ENCODE results near the gene PSMA1.

Gene PSMA1

DNA sequence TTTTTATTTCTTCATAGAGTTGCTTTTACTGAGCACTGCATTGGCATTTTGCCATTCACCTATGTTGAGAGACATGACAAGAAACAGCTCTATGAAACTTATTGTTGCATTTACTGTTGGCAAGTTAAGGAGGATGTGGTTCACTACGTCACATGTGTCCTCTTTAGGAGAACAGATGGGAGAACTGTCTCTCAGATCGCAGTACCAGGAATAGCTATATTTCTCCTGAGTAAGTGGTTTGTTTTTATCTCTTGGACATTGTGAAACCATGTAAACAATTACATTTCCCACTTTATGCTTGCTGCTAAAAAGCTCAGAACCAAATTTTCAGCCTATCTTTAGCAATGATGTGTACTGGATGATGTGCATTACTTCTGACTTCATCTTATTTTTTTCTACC lies 34.8 kb upstream of the PSMA1 start:
- no peak overlapping the region for H3K4me3 ChIP-seq (ENCODE audit: low read depth, low read length)
- no peak for DNase-seq (ENCODE audit: low read depth)
- no peak for TF ChIP-seq CTCF (IDR thresholded peaks at IDR 0.05; ENCODE audit: low read depth, low read length, missing control alignments)
- in situ Hi-C loops (cut with HindIII; ENCODE audit: low sequenced_read_pairs): no loop called here

GRCh38 chr11:14552089-14552488 lies 31.9 kb upstream of the PSMA1 start:
- no peak for TF ChIP-seq CTCF (IDR thresholded peaks at IDR 0.05; ENCODE audit: low read depth, low read length, missing control alignments)
- in situ Hi-C loops (cut with HindIII; ENCODE audit: low sequenced_read_pairs): no loop called here
- no peak overlapping the region for H3K4me3 ChIP-seq (ENCODE audit: low read depth, low read length)
- no peak for DNase-seq (ENCODE audit: low read depth)

DNA sequence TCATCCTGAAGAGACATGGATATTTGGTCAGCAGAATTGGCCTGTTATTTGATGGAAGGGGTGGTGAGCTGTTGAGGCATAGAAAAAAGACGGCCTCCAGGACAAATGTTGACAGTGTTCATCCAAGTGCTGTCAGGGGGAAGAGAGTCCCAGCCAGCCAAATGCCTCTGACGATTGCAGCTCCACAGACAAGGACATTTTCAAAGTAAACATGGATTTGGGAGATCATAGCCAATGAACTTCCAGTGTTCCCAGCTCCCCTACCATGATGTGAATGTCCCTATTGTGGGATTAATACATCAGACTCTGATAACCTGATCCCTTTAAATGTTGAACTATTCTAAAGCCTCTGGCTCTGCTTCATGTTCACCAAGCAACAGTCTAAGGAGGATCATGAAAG lies 31.2 kb upstream of the PSMA1 start:
- no peak for TF ChIP-seq CTCF (IDR thresholded peaks at IDR 0.05; ENCODE audit: low read depth, low read length, missing control alignments)
- in situ Hi-C loops (cut with HindIII; ENCODE audit: low sequenced_read_pairs): no loop called here
- DNase-seq (ENCODE audit: low read depth): no peak
- H3K4me3 ChIP-seq (ENCODE audit: low read depth, low read length): no peak overlapping the region

GRCh38 chr11:14549891-14550290 lies 29.7 kb upstream of the PSMA1 start:
- H3K4me3 ChIP-seq (ENCODE audit: low read depth, low read length): no peak overlapping the region
- no peak for DNase-seq (ENCODE audit: low read depth)
- in situ Hi-C loops (cut with HindIII; ENCODE audit: low sequenced_read_pairs): no loop called here
- no peak for TF ChIP-seq CTCF (IDR thresholded peaks at IDR 0.05; ENCODE audit: low read depth, low read length, missing control alignments)

DNA sequence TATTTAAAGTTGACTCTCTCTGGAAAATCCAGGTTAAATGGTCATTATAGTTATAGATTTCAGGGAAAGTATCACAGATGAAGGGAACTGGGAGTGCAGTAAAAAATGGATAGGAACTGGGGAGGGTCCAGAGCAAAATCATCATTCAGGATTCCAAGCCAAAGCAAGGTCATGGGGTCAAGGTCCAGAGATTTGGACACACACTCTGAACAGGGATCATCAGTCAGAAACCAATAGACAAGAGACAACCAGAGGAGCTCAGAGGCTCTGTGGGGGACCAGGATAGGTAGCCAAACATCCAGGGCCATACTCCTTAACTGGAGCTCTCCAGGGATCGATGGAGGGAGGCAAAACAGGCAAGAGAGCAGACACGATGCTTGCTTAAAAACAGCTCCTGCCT lies 27.3 kb upstream of the PSMA1 start:
- H3K4me3 ChIP-seq (ENCODE audit: low read depth, low read length): no peak overlapping the region
- DNase-seq (ENCODE audit: low read depth): no peak
- TF ChIP-seq CTCF (IDR thresholded peaks at IDR 0.05; ENCODE audit: low read depth, low read length, missing control alignments): no peak
- in situ Hi-C loops (cut with HindIII; ENCODE audit: low sequenced_read_pairs): no loop called here

DNA sequence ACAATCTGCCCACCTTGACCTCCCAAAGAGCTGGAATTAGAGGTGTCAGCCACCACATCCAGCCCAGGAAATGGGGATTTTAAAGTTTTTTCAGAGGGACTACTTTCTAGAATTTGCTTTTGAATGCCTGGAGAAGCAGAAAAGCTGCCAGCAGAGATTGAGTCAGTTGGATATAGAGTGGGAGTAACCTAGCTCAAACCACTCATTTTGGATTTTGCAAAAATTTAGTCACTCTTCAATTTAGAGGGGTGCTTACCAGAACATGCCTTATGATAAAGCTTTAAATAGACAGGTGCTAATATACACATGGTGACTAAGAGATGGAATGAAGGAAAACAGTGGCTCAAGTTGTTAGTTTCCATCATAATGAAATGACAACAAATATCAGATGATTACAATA lies 26.5 kb upstream of the PSMA1 start:
- DNase-seq (ENCODE audit: low read depth): no peak
- in situ Hi-C loops (cut with HindIII; ENCODE audit: low sequenced_read_pairs): no loop called here
- no peak overlapping the region for H3K4me3 ChIP-seq (ENCODE audit: low read depth, low read length)
- TF ChIP-seq CTCF (IDR thresholded peaks at IDR 0.05; ENCODE audit: low read depth, low read length, missing control alignments): no peak

GRCh38 chr11:14544611-14545010 lies 24.4 kb upstream of the PSMA1 start:
- in situ Hi-C loops (cut with HindIII; ENCODE audit: low sequenced_read_pairs): no loop called here
- no peak for TF ChIP-seq CTCF (IDR thresholded peaks at IDR 0.05; ENCODE audit: low read depth, low read length, missing control alignments)

More at GRCh38 chr11:14544611-14545010, 24.4 kb upstream of the PSMA1 start:
- no peak for DNase-seq (ENCODE audit: low read depth)
- H3K4me3 ChIP-seq (ENCODE audit: low read depth, low read length): no peak overlapping the region
